HG02623 (cell line): ENCODE data around the gene GABPB2.

Experiments used
- ATAC-seq: cut with Tn5 transposase; IDR thresholded peaks from one replicate; pipeline ENCODE4 v1.9.1; 2021; ENCODE audit warnings: moderate library complexity; ENCODE audit not compliant: unreplicated experiment

Gene GABPB2

DNA sequence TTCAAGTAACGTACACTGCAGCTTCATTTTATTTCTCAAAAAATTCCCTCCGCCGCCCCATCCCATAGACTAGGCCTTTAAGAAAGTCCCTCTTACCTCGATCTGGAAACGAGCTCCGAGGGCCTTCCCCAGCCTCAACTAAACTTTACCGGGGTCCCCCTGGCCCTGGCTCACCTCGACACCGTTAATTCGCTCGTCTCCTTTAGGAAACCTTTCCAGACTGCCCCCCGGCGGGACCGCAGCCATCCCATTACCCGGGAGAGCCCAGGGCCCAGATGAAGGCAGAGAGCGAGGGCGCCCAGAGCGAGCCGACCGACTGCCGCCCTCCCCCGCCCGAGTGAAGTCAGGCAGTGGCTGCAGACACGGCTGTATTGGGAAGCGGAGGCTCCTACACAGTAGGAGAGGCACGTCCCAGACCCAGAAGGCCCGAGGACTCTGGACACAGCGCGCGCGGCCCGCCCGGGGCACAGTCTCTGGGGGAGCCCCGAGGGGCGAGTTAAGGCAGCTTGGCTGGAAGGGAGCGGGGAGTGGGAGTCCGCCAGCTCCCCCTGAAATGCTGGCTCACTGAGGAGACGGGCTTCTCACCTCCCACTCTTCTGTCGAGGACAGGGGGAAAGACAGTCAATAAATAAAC is 61.3 kb downstream of the GABPB2 start:
- ATAC-seq: no peak

DNA sequence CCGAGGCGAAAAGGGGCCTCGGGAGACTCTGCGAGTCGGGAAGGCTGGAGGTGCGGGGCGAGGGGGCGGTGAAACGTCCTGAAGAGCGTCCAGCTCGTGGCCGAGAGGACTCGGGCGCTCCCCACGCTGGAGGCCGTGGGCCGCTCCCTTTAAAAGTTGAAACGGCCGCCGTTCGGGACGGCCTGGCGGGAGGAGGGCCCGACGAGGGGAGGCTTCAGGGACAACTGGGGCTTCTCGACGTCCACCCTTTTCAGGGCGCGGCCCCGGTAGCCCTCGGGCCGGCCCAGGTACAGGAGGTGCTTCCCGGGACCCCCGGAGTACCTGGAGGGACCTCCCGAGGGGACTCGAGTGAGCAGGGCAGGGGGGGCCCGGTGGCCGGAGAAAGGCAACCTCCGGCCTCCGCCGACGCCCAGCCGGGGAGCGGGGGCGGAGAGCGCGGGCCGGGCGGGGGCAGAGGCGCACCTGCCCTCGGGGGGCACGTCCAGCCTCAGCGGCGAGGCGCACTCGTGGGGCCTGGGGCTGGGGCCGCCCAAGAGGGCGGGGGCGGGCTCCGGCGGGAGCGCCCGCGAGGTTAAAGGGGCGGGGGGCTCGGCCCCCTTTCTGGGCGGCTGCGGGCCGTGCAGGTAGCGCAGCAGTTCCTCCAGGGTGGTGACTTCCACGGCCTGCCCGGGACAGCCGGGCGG is 61.9 kb downstream of the GABPB2 start:
- ATAC-seq: no peak

DNA sequence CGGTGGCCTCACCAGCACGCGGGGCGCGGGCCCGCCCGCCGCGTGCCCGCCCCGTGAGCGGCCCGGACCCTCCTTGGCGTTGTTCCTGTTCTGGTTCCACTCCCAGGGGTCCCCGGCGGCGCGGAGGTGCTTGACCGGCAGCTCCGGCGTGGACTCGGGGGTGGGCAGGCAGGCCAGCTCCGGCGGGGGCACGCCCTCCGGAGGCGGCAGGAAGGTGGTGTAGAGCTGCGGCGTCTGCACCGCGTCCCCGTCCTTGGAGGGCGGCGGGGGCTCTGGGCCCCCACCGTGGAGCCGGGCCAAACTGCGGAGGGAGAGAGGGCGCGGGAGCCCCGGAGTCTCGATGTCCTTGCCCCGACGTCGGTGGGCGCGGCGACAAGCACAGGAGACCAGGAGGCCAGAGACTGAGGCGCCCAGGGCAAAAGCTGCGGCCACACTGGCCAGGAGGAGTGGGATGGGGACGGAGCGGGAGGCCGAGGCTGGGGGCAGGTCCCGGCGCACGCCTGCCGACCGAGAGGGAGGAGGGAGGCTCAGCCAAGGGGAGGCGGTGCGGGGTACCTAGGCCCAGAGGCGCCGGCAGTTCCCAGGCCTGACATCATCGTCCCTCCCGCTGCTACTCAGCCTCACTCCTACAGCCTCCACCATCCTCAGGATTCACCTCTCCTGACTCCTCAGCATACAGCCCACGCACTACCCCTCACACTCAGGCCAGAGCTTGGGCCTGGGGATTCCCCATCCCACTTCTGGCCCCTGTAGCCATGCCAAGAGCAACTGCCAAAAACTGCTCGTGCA is 62.7 kb downstream of the GABPB2 start:
- ATAC-seq: no peak

DNA sequence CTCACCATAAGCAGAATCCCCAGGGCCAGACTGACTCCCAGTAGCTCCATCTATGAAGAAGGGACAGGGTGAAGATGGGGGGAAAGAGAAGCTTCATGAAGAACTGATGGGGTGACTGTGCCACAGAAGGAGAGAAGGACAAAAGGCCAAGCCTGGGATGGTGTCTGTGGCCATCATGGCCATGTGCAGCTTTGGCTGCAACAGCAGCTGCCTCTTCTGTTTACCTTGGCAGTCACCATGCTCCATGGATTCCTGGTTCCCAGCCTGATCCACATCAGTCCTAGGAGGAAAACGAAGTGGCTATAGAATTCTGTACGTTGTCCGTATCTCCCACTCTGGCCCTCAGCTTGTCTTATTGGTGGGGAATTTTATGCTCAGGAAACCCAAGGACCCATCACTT is 63.8 kb downstream of the GABPB2 start:
- no peak for ATAC-seq

DNA sequence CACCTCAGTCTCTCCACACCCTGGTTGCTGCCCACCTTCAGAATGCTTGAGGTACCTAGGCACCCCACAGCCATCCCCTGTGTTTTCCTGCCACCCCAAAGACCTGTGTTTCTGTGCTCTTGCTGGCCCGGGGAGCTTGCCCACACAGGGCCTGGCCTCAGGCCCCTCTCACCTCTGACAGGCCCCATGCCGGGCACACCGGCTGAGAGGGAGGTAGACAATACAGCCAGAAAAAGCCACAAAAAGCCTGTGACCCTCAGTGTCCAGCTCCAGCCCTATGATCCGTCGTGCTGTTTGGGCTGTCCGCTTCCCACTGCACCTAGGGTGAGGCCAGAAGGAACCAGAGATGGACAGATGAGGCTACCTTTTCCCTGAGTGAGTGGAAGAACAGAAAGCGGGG is 64.4 kb downstream of the GABPB2 start:
- ATAC-seq: no peak

DNA sequence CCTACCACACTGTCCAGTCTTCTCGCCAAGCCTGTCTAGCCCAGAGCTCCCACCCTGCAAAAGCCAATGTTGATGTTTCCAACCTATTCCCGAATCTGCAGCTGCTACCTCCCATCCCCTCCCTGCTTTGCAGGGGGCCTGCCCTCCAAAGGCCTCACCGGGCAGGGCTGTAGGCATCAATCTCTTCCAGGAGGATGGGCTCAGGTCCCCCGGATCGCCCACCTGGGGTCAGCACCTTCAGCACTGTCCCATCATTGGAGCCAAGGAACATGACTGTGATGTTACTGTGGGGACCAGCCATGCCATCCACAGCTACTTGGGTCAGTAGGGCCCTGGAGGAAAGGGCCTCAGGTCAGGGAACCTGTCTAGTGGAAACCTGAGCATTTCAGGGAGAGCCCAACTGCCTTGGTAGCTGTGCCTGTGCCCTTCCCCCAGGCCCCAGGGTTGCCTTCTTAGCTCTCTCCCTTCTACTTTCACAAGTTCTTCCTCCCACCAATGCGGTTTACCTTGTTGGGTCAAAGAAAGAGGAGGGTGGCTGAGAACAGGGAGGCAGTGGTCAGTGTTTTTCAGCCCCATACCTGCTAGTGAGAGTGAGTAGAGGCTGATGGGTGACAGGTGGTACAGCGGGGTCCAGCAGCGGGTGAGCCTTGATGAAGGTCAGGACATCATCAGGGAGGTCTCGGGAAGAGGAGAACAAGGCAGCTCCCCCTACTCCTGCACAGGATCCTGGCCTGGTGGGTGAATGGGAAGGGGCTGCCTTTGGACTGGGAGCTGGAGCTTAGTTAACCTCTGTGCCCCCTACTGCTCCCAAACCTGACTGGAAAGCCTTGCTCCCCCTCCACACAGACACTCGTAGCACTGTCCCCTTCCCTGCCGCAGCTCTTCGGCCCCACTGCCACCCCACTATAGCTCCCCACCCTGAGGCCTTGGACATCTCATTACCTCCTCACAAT is 65.1 kb downstream of the GABPB2 start:
- ATAC-seq: no peak

DNA sequence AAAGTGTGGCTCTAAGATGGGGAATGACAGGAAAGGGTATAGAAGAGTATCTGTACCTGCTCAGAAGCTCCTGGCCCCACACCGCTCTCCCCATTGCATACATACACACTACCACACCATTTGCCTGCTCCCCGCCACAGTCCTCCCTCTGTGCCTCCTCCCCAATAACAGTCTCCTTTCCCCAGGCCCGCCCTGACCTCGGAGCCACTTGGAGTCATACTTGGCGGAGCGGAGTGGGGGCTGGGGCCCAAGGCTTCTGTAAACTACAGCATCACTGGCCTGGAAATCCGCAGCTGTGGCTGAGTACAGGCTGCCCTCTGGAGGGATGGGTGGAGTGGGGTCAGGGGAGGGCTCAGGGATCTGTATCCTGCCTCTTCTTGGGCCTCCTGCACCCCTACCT is 67.2 kb downstream of the GABPB2 start:
- no peak for ATAC-seq

DNA sequence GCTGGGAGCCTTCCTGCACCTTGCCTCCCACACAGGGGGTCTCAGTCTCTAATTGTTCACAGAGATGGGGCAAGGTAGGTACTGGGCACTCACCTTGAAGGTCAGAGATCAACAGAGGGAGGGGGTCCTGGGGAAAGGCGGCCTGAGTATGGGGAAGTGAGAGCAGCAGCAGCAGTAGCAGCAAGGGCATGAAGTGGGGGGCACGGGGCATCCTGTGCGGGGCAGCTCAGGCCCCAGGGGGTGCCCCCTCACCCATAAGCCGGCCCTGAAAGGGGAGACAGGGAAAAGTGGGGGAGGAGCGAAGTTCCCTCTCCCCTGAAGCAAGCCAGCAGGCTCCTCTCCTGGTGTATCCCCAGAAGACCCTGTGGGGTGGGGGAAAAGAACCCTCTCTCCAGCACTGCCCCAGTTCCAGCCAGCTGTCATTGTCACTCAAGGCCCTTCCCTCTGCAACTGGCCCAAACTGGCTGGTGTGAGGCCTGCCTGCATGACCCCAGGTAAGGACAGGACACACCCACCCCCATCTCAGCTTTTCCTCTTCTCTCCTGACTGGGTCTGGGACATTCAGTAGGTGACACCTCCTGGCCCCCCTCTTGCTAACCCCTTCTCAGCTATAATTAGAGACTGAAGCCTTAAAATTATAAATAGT is 72.0 kb downstream of the GABPB2 start:
- ATAC-seq: no peak

DNA sequence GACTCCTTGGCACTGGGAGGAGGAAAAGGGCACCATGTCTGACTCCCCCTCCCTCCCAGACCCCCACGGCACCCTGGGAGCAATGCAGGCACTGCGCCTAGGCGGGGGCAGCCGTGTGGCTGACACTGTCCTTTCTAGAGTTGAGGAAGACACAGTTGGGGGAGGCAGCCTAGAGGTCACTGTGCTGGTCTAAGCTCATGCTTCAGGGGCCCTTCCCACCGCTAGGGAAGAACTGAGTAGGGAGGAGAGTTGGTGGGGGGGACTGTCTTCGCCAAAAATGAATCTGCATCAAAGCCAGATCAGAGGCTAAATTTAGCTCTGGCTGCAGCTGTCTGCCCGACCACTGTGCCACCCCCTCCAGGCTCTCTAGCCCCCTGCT is 72.5 kb downstream of the GABPB2 start:
- ATAC-seq: no peak

DNA sequence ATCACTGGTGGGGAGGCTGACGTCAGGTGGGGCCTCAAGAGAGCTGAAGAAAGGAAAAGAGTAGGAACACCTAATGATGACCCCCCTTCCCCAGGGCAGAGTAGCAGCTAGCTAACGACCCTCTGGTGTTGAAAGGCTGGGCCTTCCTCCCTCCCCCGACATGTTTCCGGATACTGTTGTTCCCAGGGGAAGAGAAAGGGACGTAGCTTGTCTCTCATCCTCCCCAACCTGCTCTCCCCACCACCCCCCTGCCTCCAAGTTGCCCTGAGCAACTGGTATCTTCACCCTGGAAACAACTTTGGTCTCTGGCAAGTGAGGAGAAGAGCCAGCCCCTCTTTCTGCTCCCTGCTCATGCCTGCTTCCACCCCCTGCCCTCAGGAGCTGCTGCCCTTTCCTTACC is 73.4 kb downstream of the GABPB2 start:
- no peak for ATAC-seq

DNA sequence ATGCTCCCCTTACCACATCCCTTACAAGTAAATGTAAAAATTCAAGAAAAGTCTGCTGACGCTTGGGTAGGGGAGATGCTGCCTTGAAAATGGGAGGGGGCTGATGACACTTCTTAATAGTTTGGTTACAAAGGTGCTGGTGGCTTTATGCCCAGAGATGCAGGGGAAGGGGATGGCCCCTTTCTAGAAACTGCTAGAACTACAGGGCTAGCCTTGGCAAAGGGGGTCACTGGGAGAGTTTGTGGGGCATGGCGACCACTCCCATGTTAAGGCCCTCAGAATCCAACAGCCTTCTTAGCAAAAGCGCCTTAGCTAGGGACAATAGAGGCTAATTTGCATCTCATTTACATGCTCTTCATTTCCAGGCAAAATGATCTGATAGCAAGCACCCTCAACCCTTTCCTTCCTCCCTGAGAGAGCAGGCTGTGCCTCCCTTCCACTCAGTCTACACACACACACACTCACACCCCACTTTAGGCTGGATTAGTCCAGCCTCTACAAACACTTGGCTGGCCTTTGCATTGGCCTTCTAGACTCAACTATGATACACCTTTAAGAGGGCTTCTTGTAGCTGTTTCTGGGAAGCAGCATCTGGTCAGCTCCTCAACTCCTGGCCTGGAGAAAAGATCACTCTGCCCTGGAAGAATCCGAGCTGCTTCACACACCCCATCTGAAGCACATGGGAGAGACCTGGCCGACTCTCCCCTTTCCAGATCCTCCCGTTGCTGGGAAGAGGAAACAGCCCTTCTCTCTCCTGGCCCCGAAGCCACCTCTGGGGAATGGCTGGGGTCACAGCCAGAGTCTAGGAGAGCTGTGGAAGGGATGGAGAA is 74.1 kb downstream of the GABPB2 start:
- no peak for ATAC-seq

DNA sequence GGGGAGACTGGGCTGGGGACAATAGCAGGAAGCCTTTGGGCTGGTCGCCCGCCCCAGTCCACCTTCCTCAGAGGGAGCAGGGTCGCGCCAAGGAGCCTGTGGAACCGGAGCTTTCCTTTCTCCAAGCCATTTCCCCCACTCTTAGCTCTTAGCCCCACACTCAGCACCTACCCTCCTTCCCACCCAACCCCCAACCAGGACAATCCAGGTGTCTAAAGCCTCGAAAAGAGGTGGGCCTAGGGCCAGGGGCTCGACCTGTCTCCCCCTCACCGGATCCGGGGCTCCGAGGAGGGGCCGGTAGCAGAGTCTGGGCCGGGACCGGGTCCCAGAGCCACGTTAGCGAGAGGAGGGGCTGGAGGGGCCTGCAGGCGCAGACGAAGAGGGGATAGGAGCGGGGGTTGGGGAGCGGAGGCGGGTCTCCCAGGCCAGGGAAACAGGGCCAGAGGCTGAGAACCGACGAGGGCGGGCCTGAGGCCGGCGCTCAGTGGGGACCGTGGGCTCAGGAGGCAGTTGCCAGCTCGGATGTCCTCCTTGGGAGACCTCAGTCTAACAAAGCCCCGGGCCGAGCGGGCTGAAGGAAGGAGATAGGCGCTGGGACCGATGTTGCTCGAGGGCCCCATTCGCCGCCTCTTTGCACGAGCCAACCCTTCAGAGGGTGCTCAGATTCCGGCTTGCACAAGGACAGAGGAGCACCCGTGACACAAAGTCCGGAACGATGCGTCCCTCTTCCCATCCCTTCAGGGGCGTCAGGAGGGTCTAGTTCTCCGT is 74.9 kb downstream of the GABPB2 start:
- no peak for ATAC-seq

DNA sequence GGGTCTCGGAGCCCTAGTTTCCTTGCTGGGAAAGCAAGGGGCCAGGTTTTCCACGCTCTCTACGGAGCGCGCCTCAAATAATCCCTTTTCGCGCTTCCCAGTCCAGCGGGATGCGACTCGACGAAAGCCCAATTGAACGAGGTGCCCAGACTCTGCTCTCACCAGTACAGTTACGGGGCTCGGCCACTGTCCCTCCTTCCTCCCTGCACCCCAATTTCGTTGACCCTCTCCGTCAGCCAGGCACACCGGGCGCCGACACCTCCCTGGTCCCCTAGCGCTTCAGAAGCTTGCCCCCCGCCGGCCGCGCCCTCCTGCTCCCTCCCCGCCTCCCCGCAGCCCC is 75.5 kb downstream of the GABPB2 start:
- no peak for ATAC-seq

DNA sequence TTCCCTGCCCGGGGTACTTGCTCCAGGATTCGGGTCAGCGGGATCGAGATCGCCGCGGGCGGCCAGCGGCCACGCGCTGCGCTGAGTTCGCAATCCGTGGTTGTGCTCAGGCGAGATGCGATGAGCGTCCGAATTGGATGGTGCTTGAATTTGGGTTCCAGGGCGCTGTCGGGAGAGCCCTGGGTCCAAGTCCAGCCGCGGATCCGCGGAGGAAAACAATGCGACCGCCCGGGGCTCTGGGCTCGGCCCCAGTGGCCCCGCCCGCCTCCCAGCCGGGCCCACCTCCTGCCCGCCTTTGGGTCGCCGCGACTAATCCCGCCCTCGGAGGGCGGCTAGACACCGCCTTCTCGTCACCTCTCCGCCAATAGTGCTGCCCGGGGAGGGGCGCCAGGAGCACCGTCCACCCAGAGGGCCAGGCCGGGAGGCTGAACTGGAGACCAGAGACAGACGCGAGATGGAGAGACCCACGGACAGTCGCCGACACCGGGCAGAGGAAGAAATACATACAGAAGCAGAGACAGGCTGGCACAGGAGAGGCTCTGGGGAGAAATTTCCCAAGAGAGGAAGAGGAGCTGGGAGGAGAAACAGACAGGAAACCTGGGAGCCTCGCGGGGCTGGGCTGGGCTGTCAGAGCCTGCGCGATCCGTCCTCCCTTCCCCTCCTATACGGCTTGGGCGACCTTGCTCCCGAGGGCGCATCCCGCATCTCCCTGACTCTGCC is 76.0 kb downstream of the GABPB2 start, which contains the start of gene SEMA6C:
TSS of gene SEMA6C (minus strand) at position 220 of the 720 bp plus-strand sequence. CDS start 4,010 bp downstream, outside the sequence.
- peak; percentile 97 for ATAC-seq

DNA sequence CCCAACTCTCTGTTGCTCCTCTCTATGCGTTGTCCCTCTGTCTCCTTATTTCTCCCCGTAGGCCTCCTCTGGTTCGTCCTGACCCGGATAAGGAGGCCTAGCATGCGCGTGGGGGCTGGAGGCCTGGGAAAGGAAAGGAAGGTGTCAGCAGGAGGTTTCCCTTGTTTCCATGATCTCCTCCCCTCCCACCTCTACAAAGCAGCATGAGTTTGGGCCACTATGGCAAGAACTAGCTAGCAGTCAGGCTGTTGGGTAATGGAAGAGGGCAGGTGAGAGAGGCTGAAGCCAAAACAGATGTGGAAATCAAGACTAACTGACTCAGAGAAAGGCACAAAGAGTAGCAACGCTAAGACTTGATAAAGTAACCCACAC is 76.6 kb downstream of the GABPB2 start:
- ATAC-seq: no peak

DNA sequence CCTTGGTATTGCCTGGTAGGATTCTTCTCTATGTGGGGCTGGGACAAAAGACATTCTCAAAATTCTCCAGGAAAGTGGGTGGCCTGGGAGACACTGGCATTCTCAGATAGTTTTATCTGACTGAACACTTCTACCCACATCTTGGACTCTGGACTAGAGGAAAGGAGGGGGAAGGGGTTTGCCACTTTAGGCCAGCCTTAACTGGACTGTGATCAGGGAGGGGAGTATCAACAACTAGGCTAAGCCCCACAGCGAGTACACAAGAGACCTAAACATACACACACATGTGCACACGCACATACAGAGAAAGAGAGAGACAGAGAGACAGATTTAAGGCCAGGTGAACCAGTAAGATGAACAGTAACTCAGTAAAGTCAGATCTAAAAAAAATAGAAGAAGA is 77.1 kb downstream of the GABPB2 start:
- no peak for ATAC-seq

DNA sequence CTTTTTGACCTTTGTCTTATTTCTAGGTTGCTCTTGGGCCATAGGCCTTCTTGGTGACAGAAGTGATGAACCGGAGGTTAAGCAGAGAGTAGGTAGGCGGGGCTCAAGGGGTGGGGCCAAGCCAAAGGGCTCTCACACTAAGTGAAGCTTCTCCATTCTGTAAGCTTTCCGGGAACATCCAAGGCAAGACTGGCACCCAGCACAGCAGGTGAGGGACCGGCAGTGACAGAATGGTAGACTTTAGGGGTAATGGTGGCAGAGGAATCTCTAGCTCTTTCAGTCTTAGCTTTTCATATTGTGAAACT is 85.9 kb downstream of the GABPB2 start, which contains the start of gene TNFAIP8L2:
TSS of gene TNFAIP8L2 (plus strand) at position 135 of the 305 bp plus-strand sequence. CDS start 2,049 bp downstream, outside the sequence.
- ATAC-seq: no peak

DNA sequence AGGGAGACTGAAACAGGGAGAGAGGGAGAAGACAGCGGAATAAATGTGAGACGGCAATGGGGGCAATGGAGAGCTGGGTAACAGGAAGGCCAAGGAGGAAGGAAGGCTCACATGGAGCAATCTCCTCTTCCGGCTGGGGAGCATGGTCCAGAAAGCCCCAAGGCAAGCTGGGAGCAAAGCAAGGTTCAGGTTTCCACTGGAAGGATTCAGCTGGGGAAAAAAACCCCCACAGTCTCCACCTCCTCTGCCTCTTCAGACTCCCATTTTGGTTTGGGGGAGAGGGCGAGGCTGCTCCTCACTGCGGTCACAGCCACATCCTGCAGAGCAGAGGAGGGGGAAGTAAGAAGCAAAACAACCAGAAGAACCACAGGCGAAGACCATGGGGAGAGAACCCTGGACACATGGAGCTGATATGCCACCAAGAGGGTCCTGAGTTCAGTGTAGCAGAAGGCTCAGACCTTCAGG is 86.5 kb downstream of the GABPB2 start:
- no peak for ATAC-seq
